Stimulated activated naive B cell treated with anti-CD40 and anti-IgM and Interleukin-4, amounts not matched to agents 10 μg/mL and 1 μg/mL and 100 μg/mL, for 72 hours (primary cell): ENCODE data around the gene FXR1.
"Not testable (repeated sequence)": the region's sequence is repeated elsewhere in the genome, so short reads cannot be mapped to it uniquely, and the experiment has no call there.

Experiments used
- ATAC-seq, 2 donors: fragments of 150-1000 bp; cut with Tn5 transposase; replicated peaks; 2 replicates each; pipeline ENCODE4 v1.10.0; 2021; ENCODE audit warnings: moderate library complexity in 1 of 2
- DNase-seq: peaks from one replicate; pipeline ENCODE4 v3.0.0; 2021
- H3K27ac Mint-ChIP-seq: one replicate; pipeline ENCODE4 v1.8.0; 2022; ENCODE audit warnings: mild to moderate bottlenecking, mixed read lengths
- H3K27me3 Mint-ChIP-seq, 2 donors: one replicate each; pipeline ENCODE4 v1.8.0; 2022; ENCODE audit warnings: mixed read lengths in 2 of 2
- H3K36me3 Mint-ChIP-seq, 2 donors: one replicate each; pipeline ENCODE4 v1.8.0; 2022; ENCODE audit warnings: mixed read lengths in 2 of 2, mild to moderate bottlenecking in 1 of 2
- H3K4me1 Mint-ChIP-seq, 2 donors: one replicate each; pipeline ENCODE4 v1.8.0; 2022; ENCODE audit warnings: mixed read lengths in 2 of 2, mild to moderate bottlenecking in 1 of 2
- H3K4me3 Mint-ChIP-seq, 2 donors: one replicate each; pipeline ENCODE4 v1.8.0; 2022; ENCODE audit warnings: mild to moderate bottlenecking in 2 of 2, mixed read lengths in 2 of 2, moderate library complexity in 1 of 2
- H3K9me3 Mint-ChIP-seq, 2 donors: one replicate each; pipeline ENCODE4 v1.8.0; 2022; ENCODE audit warnings: mixed read lengths in 2 of 2, mild to moderate bottlenecking in 1 of 2

Gene FXR1

DNA sequence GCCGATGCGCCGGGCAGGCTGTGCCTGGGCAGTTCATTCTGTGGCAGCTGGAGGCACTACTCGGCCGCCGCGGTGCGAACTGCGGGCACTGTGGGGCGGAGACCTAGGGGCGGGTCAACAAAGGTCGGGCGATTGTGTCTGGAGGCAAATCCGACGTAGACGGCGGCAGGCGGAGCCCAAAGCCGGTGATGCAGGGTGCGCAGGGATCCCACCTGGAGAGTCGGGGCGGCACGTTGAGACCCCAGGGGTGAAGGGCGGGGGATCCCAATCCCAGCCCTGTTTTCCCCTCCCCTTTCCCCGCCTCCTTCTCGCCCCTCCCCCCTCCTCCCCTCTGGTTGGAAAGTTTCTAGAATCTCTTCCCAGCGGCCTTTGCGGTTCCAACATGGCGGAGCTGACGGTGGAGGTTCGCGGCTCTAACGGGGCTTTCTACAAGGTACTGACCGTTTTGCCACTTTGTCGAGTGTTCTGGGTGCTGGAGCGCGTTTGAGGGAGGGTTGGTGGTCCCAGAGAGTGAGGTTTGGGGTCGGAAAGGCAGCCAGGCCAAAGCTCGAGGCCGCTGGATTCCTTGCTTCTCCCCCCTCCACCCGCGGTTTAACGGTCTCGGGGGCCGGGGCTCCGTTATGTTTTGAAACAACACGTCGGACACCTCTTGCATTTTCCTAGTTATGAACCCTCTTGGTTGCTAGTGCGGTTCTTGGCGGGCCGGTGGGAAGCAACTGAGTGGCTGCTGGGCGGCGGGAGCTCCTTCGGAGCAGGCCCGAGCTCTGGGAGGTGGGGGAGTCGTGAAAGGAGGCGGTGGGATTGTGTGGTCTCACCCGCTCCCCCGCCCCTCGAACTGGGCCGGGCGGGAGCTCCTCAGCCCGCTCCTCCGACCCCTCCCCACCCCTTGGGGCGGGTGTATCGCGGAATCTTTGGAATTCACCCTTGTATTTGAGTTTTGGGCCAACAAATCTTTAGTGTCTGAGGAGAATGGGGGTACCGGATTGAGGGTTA lies at the start of gene FXR1:
FXR1 (plus strand) TSS at position 367 of the 993 bp plus-strand sequence; CDS start at position 383, 16 bp downstream.
- Mint-ChIP-seq H3K9me3 (no peaks in the 10 kb centered on the region), H3K4me3 (peak within 1 kb of the TSS; percentile 93 to 96), H3K36me3 (peaks cover 6 to 9% of the 10 kb centered on the region in 2 donors), H3K27me3 (no peaks in the 10 kb centered on the region), H3K27ac (peak within 1 kb of the TSS; percentile 99), H3K4me1 (peaks cover 23 to 33% of the 10 kb centered on the region in 2 donors)
- peak; percentile 98 for ATAC-seq
- DNase-seq, result peak; percentile 97

- DNase-seq (no peak), ATAC-seq (no peak)
- Mint-ChIP-seq H3K9me3 (no peaks in the 10 kb centered on the region), H3K27me3 (peaks cover 23 to 38% of the 10 kb centered on the region in 2 donors), H3K4me1 (peaks cover 0 to 5% of the 10 kb centered on the region in 2 donors), H3K27ac (no peak overlapping the region), H3K36me3 (no peaks in the 10 kb centered on the region), H3K4me3 (no peak overlapping the region)
These were observed 42.3 kb upstream of the FXR1 start for GRCh38 chr3:180870008-180870699.

GRCh38 chr3:180871901-180872300 lies 40.6 kb upstream of the FXR1 start:
- no peak overlapping the region for H3K4me3 Mint-ChIP-seq
- peaks cover 0 to 5% of the 10 kb centered on the region in 2 donors for H3K4me1 Mint-ChIP-seq
- H3K36me3 Mint-ChIP-seq, result no peaks in the 10 kb centered on the region
- ATAC-seq, result no peak
- H3K27ac Mint-ChIP-seq, result no peak overlapping the region
- no peak for DNase-seq
- H3K27me3 Mint-ChIP-seq, result peaks cover 23 to 44% of the 10 kb centered on the region in 2 donors
- no peaks in the 10 kb centered on the region for H3K9me3 Mint-ChIP-seq

- H3K36me3 Mint-ChIP-seq, H3K9me3 Mint-ChIP-seq, H3K4me1 Mint-ChIP-seq, DNase-seq, ATAC-seq, H3K4me3 Mint-ChIP-seq, H3K27ac Mint-ChIP-seq: not testable (repeated sequence)
- H3K27me3 Mint-ChIP-seq, result peaks cover 23 to 47% of the 10 kb centered on the region in 2 donors
These were observed 40.0 kb upstream of the FXR1 start for GRCh38 chr3:180872430-180872829.

DNA sequence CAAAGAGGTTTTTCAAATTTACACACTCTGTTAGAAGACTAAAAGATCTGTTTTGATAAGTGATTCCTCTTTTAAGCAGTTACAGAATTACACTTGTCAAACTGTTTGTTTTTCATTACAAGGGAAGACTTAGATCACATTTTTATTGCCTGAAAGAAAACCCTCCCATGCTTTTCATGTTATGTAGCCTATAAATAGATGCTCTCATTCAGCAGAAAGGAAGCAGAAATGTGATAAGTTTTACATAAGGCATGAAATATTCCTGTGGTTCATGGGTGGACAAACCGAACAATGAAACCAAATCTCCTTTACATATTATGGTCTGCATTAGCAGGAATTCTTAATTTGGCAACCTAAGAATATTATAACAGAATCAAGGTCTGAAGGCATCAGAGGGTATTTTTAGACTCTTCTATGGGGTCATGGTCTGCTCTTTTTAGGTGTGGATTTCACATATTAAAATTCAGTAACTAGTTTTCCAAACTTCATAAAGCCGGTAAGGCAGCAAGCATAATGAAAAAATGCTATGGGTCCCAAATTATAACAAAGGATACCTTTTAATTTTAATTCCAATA lies 37.3 kb upstream of the FXR1 start:
- Mint-ChIP-seq H3K4me1 (peaks cover 0 to 2% of the 10 kb centered on the region in 2 donors), H3K27me3 (peaks cover 10 to 26% of the 10 kb centered on the region in 2 donors), H3K4me3 (no peak overlapping the region), H3K9me3 (no peaks in the 10 kb centered on the region), H3K27ac (no peak overlapping the region), H3K36me3 (no peaks in the 10 kb centered on the region)
- no peak for DNase-seq
- no peak for ATAC-seq

GRCh38 chr3:180881065-180881801 lies 31.2 kb upstream of the FXR1 start:
- H3K27me3 Mint-ChIP-seq, result peaks cover 10 to 22% of the 10 kb centered on the region in 2 donors
- H3K4me3 Mint-ChIP-seq, result no peak overlapping the region
- ATAC-seq (no peak), DNase-seq (no peak)
- H3K4me1 Mint-ChIP-seq, result no peaks in the 10 kb centered on the region
- H3K9me3 Mint-ChIP-seq, result peaks cover 0 to 2% of the 10 kb centered on the region in 2 donors
- no peaks in the 10 kb centered on the region for H3K36me3 Mint-ChIP-seq
- no peak overlapping the region for H3K27ac Mint-ChIP-seq

DNA sequence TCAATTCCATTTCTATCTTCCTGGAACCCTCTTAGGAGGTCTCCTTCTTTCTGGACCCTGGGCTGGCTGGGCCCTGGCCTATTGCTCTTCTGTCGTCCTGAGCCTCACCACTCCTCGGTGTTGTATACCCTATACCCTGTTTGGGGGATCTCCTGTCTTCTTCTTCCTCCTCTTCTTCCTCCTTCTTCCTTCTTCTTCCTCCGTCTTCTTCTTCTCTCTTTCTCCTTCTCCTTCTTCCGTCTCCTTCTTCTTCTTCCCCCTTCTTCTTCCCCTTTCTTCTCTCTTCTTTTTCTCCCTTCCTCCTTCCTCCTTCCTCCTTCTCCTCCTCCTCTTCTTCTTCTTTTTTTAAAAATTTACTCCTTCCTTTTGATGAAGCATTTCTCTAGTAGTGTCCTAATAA lies 30.4 kb upstream of the FXR1 start:
- Mint-ChIP-seq H3K4me1 (no peaks in the 10 kb centered on the region), H3K36me3 (no peaks in the 10 kb centered on the region), H3K27me3 (peaks cover 10 to 14% of the 10 kb centered on the region in 2 donors), H3K27ac (no peak overlapping the region), H3K4me3 (no peak overlapping the region), H3K9me3 (peaks cover 0 to 2% of the 10 kb centered on the region in 2 donors)
- ATAC-seq (no peak), DNase-seq (no peak)

DNA sequence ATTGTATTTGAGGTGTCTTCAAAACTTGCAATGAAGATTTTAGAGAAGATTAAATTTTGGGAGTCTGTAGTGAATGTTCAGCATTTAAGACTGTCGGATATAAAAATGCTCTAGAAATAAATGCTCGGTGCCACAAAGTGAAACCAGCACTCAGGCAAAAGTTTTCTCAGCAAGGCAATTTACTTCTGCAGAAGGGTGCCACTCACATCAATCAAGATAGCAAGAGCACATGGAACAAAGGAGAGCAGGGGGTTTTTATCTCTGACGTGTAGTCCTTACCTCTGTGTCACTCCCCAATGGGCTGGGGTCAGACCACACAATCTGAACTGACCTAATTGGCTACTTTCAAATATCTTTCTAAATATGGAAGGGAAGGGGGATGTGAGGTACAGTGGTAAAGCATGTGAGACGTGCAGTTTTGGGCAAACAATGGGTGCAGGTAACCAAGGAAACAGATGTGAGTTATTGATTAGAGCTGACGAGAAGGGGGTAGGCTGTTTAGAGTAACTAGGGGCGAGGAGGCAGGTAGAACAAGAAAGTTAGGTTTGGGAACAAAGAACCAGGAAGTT lies 23.4 kb upstream of the FXR1 start:
- no peaks in the 10 kb centered on the region for H3K27me3 Mint-ChIP-seq
- ATAC-seq (no peak), DNase-seq (no peak)
- H3K27ac Mint-ChIP-seq, result no peak overlapping the region
- H3K9me3 Mint-ChIP-seq, result peaks cover 10 to 14% of the 10 kb centered on the region in 2 donors
- no peak overlapping the region for H3K4me3 Mint-ChIP-seq
- peaks cover 3 to 8% of the 10 kb centered on the region in 2 donors for H3K36me3 Mint-ChIP-seq
- H3K4me1 Mint-ChIP-seq, result no peaks in the 10 kb centered on the region

GRCh38 chr3:180898572-180898971 lies 13.9 kb upstream of the FXR1 start:
- ATAC-seq (no peak), DNase-seq (no peak)
- peaks cover 9 to 12% of the 10 kb centered on the region in 2 donors for H3K9me3 Mint-ChIP-seq
- H3K27me3 Mint-ChIP-seq, result peaks cover 12 to 24% of the 10 kb centered on the region in 2 donors
- H3K4me3 Mint-ChIP-seq, result no peak overlapping the region
- H3K4me1 Mint-ChIP-seq, result no peaks in the 10 kb centered on the region
- H3K36me3 Mint-ChIP-seq, result peaks cover 4 to 8% of the 10 kb centered on the region in 2 donors
- no peak overlapping the region for H3K27ac Mint-ChIP-seq

- Mint-ChIP-seq H3K4me3 (no peak overlapping the region), H3K9me3 (peaks cover 0 to 2% of the 10 kb centered on the region in 2 donors), H3K27ac (no peak overlapping the region), H3K36me3 (no peaks in the 10 kb centered on the region), H3K27me3 (no peaks in the 10 kb centered on the region), H3K4me1 (peaks cover 13 to 16% of the 10 kb centered on the region in 2 donors)
- no peak for DNase-seq
- ATAC-seq, result no peak
These were observed 2.9 kb upstream of the FXR1 start for GRCh38 chr3:180909369-180910127.

- DNase-seq (no peak), ATAC-seq (no peak)
- Mint-ChIP-seq H3K4me3 (peak overlapping the region in 1 of 2 donors; percentile 22), H3K9me3 (peaks cover 0 to 2% of the 10 kb centered on the region in 2 donors), H3K27ac (peak overlapping the region; percentile 99), H3K36me3 (peaks cover 4 to 5% of the 10 kb centered on the region in 2 donors), H3K27me3 (no peaks in the 10 kb centered on the region), H3K4me1 (peaks cover 22 to 26% of the 10 kb centered on the region in 2 donors)
These were observed 1.6 kb upstream of the FXR1 start for GRCh38 chr3:180910823-180911222.

- no peaks in the 10 kb centered on the region for H3K9me3 Mint-ChIP-seq
- ATAC-seq (peak; percentile 2 to 5), DNase-seq (no peak)
- peak overlapping the region; percentile 93 to 96 for H3K4me3 Mint-ChIP-seq
- H3K36me3 Mint-ChIP-seq, result peaks cover 6 to 9% of the 10 kb centered on the region in 2 donors
- no peaks in the 10 kb centered on the region for H3K27me3 Mint-ChIP-seq
- H3K4me1 Mint-ChIP-seq, result peaks cover 23 to 32% of the 10 kb centered on the region in 2 donors
- H3K27ac Mint-ChIP-seq, result peak overlapping the region; percentile 99
These were observed 580 bp upstream of the FXR1 start for GRCh38 chr3:180911876-180912303.
